Hepatic stellate cell (primary cell): ENCODE measurements around the gene DNAJB11.
"Not testable (repeated sequence)": the region's sequence is repeated elsewhere in the genome, so short reads cannot be mapped to it uniquely, and the experiment has no call there.

ENCODE experiments used
- DNase-seq: peaks from one replicate; pipeline ENCODE4 v3.0.0; 2011; ENCODE audit warnings: low spot score

Gene DNAJB11

DNA sequence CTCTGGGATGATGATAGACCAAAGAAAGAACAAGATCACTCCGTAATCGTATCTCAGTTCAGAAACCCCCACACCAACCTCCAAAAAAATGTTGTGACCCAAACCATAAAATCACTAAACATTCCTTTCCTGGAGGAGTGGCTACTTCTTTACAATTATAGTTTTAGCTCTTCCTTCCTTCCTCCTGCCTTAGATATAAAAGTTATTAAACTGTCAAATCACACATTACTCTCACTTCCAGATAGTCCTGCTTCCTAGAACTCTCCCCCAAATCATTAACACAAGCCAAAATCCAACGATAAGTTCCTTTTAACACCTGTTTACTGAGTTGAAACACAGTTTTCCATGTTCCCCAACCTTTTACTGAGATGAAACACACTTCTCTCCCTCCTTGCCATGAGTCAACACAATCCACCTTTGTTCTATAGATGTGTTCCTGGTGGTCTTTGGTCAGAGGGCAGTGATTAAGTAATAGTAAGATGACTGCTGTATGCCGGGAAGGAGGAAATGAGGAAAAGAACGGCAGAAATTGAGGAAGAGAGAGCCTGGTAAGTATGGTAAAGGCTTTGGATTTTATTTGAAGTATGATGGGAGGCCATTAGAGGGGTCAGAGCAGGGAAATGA, 18.0 kb upstream of the DNAJB11 start:
- no peak for DNase-seq

DNA sequence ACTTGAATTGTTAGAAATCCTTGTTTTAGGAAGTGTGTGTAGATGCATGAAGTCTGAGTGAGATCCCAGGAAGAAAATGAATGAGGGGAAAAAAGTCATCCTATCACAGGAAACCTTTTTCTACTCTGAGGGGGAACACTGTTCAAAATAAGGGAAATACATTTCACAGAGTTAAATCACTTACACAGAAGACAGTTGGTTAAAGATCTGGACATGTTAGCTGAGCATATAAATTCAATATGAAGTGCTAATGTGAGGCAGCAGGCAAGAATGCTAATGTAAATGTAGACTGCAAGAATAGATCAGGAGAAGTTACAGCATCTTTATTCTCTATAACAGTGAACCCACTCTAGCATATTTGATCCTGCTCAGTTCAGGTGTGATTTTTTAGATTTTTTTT, 5.9 kb upstream of the DNAJB11 start:
- DNase-seq: no peak

DNA sequence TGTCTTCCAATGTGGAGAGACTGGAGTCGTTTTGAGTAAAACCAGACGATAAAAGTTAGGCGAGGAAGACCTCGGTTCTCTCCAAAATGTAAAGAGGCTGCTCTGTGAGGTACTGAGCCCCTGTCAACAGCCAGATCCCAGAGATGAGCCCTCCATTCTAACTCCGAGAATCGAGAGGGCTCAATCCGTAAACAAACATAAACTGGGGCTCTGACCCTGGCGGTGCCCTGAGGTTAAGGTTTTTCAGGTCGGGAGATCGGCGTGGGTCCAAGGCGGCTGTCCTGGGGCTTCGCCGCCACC, 3.8 kb upstream of the DNAJB11 start:
- no peak for DNase-seq

DNA sequence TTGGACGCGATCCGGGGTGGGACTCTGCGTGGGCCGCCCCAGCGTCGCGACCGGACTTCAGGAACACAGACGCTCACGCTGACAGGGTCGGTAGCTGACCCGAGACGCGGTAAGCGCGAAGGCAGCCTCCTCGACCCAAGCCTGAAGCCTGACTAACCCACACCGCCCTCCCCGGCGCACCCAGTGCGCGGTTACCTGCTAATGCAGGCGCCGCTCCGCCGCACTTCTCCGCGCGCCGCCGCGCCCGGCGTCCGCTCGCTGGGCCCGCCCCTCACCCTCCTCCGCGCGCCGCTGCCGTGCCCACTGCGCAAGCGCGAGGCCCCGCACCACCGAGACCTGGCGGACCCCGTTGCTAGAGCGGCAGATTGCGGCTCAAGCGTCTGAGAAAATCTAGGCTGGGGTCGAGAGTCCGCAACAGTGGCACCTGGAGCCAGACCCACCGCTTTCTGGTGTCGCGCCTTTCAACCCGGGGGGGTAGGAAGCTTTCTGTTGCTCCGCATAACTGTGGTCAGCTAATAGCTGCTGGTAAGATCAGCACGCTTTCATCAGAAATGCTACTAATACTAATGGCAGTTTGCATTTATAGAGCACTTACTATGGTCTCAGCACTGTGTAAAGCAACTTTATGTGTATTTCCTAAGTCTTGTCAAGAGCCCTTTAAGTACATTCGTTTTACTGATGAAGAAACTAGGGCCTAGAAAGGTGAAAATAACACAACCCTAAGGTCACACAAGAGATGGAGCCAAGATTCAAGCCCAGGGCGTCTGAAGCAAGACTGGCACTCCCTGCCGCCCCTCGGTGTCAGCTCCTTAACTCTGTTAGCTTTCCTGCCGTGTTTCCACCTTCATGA, 3.2 kb upstream of the DNAJB11 start, which contains the start of gene TBCCD1:
TSS of gene TBCCD1 (minus strand) at position 268 of the 850 bp plus-strand sequence. CDS start 3,010 bp downstream, outside the sequence.
- peak; percentile 88 for DNase-seq

DNA sequence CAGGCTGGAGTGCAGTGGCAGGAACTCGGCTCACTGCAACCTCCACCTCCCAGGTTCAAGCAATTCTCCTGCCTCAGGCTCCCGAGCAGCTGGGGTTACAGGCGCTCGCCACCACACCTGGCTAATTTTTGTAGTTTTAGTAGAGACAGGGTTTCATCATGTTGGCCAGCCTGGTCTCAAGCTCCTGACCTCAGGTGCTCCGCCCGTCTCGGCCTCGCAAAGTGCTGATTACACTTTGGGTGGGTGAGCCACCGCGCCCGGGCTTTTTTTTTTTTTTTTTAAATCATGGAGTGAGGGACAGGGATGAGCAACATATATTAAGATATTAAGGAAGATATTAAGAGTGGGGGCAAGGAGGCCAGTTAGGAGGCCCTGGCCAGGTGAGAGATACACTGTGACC, 1.2 kb upstream of the DNAJB11 start:
- not testable (repeated sequence) for DNase-seq

DNA sequence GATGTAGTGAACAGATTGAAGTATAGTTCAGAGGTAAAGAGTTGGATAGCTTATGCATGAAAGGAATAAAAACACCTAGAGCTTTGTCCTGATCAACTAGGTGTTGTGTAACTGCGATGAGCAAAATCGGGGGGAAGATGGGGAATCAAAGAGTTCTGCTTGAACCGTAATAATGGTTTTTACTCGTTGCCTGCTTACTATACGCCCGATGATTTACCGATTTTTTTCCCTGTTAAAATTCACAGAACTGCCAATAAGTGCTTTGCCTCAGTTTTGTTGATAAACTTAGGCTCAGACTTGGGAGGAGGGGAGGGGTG, 783 bp upstream of the DNAJB11 start:
- no peak for DNase-seq

DNA sequence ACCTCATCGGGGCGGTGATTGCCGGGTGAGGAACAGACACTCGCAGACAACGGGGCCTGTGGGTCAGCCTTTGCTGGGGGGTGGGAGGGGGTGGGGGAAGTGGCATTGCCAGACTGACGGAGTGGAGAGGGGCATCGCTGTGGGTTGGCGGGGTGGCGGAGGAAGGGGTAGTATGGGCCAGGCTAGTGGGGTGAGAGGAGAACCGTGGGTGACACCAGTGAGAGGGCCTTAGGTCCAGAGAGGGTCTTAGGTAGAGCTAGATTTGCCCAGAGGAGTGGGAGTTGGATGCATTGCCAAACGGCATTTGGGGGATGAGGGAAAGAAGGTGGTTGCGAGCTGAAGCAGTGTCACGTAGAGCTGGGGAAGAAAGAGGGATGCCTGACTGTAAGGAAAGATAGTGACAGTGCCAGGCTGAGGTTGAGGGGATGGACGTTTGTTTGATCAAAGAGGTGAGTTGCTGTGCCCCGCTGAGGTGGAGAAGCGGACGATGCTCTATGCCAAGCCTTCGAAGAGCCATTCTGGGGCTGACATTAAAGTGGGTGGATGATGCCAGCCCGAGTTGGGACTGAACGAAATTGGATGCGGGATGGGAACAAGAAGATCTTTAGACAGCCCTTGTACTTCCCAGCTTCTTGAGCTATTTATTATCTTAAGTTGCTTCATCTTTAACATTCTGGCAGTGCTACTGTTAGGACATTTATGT, 572 bp downstream of the DNAJB11 start:
- DNase-seq: no peak

DNA sequence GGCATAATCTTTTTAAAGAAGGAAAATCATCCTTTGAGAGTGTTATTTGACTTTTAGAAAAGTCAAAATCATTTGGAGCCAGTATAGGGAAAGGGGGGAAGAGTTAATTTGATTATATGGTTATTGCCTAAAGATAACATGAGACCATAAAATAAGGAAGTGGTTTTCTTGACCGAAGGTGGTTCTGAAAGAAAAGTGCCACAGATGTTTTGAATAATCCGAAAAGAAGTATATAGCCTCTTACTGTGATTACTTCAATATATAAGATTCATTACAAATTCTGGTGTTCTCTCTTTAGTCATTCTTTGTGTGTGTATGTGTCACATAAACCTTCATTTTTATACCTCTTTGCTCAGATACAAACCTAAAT, 1.1 kb downstream of the DNAJB11 start:
- DNase-seq: no peak

DNA sequence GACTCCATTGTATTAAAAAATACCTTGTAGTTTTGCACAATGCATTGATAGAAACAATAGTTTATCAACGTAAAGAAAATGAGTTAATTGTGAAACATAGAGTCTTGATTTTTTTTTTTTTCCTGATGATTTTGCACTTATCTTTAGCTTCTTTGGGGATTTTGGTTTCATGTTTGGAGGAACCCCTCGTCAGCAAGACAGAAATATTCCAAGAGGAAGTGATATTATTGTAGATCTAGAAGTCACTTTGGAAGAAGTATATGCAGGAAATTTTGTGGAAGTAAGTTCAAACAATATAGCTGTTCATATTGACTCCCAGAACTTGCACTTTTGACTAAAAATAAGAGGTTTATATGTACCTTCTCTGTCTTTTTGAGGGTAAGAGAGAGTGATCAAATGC, 7.0 kb downstream of the DNAJB11 start:
- no peak for DNase-seq

DNA sequence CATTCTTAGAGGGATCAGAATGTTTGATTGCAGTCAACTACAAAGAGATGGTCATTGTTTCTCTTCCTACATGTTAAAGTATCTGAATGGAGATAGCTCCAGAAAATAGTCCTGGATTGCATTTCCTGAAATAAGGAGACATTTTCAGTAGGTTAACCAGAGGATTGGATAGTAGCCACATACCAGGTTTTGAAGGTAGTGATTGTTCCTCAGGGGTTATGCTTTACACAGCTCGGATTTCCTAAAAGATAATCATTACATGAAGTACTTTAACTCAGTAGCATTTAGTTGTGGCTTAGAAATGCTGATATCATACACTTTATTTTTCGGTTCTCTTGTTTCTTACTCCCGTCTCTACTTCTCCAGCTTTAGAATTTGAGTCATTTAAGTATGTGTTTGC, 10.3 kb downstream of the DNAJB11 start:
- DNase-seq: no peak

DNA sequence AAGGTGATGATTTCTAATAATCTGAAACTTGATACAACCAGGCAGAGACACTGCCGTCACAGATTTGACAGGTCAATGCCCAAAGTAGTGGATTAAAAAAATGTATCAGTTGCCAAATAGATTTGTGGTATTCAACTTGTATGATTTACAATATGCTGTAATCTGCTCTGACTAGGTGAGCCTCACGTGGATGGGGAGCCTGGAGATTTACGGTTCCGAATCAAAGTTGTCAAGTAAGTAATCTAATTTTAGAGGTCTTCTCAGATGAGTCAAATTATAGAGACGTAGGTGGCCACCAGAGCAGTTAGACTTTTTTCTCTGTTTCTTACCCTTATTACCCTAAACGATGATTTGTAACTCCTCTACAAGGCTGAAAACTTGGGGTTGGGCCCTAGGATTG, 12.0 kb downstream of the DNAJB11 start:
- DNase-seq: no peak

DNA sequence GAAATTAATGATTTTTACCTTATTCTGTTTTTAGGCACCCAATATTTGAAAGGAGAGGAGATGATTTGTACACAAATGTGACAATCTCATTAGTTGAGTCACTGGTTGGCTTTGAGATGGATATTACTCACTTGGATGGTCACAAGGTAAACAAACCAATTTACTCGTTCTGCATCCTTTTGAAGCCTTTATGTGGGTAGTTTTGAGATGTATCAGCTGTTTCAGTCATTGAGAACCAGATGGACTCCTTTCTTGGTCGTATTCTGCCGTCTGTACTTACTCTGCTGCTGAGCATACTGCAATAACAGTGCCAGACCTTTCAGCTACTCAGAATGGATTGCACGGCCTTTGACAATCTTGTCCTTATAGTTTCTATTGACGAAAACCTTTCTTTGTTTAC, 13.3 kb downstream of the DNAJB11 start:
- DNase-seq: no peak

DNA sequence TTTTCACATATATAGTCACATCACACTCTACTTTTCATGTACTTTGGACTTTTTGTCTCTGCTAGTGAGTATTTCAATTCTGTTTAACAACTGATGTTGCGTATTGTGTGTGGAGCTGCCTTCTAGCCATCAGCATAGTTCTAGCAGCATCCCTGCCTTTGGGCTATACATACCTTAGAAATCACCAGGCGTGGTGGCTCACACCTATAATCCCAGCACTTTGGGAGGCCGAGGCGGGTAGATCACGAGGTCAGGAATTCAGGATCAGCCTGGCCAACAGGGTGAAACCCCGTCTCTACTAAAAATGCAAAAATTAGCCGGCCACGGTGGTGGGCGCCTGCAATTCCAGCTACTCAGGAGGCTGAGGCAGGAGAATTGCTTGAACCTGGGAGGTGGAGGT, 15.7 kb downstream of the DNAJB11 start:
- not testable (repeated sequence) for DNase-seq

DNA sequence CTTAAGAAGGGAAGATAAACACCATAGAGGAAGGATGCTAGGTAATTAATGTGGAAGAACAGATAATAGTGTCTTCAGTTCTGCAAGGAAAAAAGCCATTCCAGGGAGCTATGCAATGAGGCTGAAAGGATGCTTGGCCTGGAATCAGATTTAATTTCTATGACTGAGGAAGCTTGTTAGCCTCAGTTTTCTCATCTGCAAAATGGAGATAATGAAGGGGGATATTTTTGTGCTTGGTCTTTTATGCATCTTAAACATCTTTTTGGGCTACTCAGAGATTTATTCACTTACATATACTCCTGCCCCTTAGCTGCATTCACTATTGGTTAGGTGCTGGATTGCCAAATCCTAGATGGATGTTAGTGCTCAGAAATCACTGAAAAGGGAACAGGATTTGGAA, 16.7 kb downstream of the DNAJB11 start:
- no peak for DNase-seq

DNA sequence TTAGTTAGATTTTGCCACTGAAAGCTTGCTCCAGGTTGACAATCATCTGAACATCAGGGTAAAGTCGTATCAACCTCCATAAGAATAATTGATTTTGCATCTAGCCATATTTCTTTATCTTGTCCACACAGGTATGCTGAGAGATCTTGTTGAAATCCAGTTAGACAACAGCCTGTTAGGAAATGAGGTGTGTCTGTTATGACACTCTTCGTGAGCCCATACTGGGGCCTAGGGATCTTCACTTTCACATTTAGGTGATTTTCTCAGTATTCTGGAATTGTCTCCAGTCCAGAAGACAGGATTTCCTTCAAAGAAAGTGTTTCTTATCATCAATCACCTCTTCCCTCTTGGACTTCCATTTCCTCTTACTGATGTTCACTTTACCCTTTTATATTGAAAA, 18.1 kb downstream of the DNAJB11 start:
- no peak for DNase-seq

DNA sequence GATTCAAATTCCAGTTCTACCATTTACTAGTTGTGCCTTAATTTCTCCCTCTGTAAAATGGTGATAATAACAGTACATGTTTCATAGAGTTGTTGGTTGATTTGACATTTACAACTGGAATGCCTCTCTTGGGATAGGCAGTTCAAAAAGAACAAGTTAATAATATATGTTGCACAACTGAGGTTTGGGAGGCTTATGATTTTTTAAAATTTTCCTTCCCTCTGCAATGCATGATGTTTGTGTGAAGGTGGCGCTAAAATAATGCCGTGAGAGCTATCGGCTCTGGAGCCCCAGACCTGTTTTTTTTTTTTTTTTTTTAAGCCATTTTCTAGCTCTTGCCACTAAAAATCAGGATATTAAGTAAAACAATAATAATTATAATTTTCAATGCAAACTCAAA, 18.6 kb downstream of the DNAJB11 start:
- no peak for DNase-seq

DNA sequence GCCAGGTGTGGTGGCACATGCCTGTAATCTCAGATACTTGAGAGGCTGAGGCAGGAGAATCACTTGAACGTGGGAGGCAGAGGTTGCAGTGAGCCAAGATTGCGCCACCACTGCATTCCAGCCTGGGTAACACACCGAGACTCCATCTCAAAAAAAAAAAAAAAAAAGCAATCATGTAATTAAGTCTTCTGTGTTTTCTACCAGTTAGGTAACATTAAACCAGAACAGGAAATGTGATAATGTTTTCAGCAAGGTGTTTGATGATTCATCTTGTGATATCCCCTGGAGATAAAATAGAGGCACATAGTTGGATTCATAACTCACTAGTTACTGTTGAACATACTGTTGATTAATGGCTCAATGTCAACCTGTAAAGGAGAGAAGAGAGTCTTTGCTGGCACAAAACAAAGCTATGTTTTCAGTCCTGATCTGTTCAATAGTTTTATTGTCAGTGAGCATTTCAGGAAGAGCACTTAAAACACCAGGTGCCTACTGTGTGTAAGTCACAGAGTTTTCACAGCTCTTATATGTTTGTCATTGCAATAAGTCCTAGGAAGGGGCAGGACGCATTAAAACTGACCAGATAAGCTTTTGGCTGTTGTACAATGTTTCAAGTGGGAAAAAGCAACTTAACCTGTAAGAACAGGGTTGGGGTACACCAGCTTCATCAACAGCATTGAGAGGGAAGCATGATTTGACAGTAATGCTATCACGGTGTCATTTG, 19.5 kb downstream of the DNAJB11 start:
- DNase-seq: no peak

DNA sequence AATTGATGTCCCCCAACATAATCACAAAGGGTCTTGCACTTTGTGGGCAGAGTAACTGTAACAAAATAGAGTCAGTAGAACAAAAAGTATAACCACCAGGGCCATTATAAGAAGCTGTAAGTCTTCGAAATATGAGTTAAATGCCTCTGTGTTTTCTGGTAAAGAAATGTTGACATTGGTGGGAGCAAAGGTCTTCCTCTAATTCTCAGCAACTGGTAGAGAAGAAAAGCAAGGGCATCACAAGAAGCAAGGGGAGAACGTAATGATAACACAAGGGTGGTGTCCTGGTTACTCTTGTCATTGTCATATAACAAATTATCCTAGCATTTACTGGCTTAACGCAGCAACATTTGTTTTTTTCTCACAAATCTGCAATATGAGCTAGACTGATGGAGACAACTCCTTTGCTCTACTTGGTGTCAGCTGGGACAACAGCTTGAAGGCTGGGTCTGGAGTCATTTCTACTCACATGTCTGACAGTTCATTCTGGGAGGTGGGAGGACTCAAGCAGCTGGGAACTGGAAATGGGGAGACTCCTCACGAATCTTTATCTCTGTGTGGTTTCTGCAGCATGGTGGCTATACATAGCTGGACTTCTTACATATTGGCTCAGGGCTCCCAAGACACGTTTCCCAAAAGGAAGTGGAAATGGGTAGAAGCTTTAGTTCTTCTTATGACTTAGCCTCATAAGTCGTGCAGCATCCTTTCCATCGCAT, 20.2 kb downstream of the DNAJB11 start:
- DNase-seq: no peak

DNA sequence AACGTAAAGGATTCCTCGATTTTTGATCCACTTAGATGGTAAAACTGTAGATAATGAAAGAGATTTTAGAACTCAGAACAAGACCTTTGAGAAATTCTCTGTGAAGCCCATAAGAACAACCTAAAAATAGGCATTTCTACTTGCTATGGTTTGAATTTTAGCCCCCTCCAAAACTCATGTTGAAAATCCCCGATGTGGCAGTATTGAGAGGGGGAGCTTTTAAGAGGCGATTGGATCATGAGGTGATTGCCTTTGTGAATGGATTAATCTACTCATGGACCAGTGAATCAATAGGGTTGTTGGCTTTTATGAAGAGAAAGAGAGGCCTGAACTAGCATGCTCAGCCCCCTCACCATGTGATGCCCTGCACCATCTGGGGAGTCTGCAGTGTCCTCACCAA, 22.2 kb downstream of the DNAJB11 start:
- no peak for DNase-seq

DNA sequence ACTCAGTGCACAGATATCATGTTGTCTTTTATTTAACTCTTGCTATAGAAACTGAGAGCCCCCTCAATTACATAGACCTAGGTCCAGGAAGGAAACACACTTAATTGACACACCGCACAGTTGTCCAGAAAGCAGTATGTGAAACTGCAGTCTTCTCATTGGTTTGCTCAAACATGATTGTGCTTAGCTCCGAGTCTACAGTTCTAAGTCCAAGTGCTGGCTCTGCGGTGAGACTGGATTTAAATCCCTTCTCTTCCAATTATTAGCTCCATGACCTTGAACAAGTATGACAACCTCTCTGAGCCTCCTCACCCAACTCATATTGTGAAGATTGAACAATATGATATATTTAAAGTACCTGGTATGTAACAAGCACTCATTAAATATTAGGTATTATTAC, 23.3 kb downstream of the DNAJB11 start:
- no peak for DNase-seq

DNA sequence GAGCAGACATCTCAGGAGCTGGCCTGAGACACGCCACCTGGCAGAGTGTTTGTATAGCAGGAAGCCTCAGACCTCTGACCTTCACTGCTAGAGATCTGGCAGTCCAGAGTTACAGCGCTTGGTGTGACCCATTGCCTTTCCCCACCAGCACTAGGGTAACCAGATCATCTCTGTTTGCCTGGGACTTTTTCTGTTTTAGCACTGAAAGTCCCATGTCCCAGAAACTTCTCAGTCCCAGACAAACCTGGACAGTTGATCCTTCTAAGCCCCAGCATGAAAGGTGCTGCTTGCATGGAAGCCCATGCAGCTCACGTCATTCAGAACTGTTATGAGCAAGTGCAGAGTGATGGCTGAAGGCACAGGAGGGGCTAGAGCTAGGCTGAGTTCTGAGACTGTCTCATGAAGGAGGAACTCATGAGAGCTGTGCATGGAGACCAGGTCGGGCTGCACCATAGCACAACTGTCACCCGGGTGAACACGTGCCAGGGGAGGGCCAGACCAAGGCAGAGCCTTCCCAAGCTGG, 24.1 kb downstream of the DNAJB11 start:
- no peak for DNase-seq
